ENCODE data around the gene VAX1. TPM values are rescaled to one million over a fixed set of nuclear protein-coding genes. Genes with fewer than 3 reads are reported as not detected.
"Not testable (repeated sequence)": the region's sequence is repeated elsewhere in the genome, so short reads cannot be mapped to it uniquely, and the experiment has no call there.

The VAX1 gene
- total RNA-seq, 2 experiments from 2014 or later: not detected

- Histone ChIP-seq H3K4me1 (ENCODE audit: insufficient read depth, low read length, poor library complexity, severe bottlenecking) (no peaks in the 10 kb centered on the region), H3K4me3 (ENCODE audit: low read depth, low read length, poor library complexity, severe bottlenecking) (no peak overlapping the region), H4K20me1 (ENCODE audit: insufficient read depth, low read length) (no peaks in the 10 kb centered on the region), H3K9me3 (ENCODE audit: low read length) (no peaks in the 10 kb centered on the region), H3K27ac (ENCODE audit: low read depth, low read length, poor library complexity, severe bottlenecking) (no peak overlapping the region), H3K9me2 (ENCODE audit: insufficient read depth, low read length) (no peaks in the 10 kb centered on the region), H3K36me3 (ENCODE audit: insufficient read depth, low read length) (no peaks in the 10 kb centered on the region), H3K4me2 (ENCODE audit: low read length) (no peak overlapping the region), H2AFZ (ENCODE audit: low read length) (no peak overlapping the region), H3K79me2 (ENCODE audit: insufficient read depth, low read depth, low read length) (no peaks in the 10 kb centered on the region)
- no TSS peak for BruUV-seq (replicated peaks)
- TF ChIP-seq EZH2phosphoT487 (IDR thresholded peaks at IDR 0.05; ENCODE audit: borderline replicate concordance, low read depth, low read length): no peak
- TF ChIP-seq CTCF (conservative IDR thresholded peaks at IDR 0.05; ENCODE audit: low read length): no peak
- CTCF ChIA-PET (ENCODE audit: unreplicated experiment): no interaction called here
- intact Hi-C loops (cut with micrococcal nuclease; ENCODE audit: unreplicated experiment): no loop called here
- no peak for DNase-seq (ENCODE audit: low spot score)
- POLR2A ChIA-PET: no interaction called here
These were observed 50.5 kb downstream of the VAX1 start for GRCh38 chr10:117087521-117087920.

- Histone ChIP-seq H3K27ac (ENCODE audit: low read depth, low read length, poor library complexity, severe bottlenecking) (no peak overlapping the region), H3K4me3 (ENCODE audit: low read depth, low read length, poor library complexity, severe bottlenecking) (no peak overlapping the region), H3K4me2 (ENCODE audit: low read length) (no peak overlapping the region), H4K20me1 (ENCODE audit: insufficient read depth, low read length) (no peaks in the 10 kb centered on the region), H3K9me2 (ENCODE audit: insufficient read depth, low read length) (no peaks in the 10 kb centered on the region), H3K4me1 (ENCODE audit: insufficient read depth, low read length, poor library complexity, severe bottlenecking) (no peaks in the 10 kb centered on the region), H3K9me3 (ENCODE audit: low read length) (no peaks in the 10 kb centered on the region), H3K79me2 (ENCODE audit: insufficient read depth, low read depth, low read length) (no peaks in the 10 kb centered on the region), H2AFZ (ENCODE audit: low read length) (no peak overlapping the region), H3K36me3 (ENCODE audit: insufficient read depth, low read length) (no peaks in the 10 kb centered on the region)
- POLR2A ChIA-PET: no interaction called here
- CTCF ChIA-PET (ENCODE audit: unreplicated experiment): no interaction called here
- BruUV-seq (replicated peaks): no TSS peak
- intact Hi-C loops (cut with micrococcal nuclease; ENCODE audit: unreplicated experiment): no loop called here
- TF ChIP-seq EZH2phosphoT487 (IDR thresholded peaks at IDR 0.05; ENCODE audit: borderline replicate concordance, low read depth, low read length) (no peak), CTCF (conservative IDR thresholded peaks at IDR 0.05; ENCODE audit: low read length) (no peak)
- no peak for DNase-seq (ENCODE audit: low spot score)
These were observed 51.5 kb downstream of the VAX1 start for GRCh38 chr10:117086546-117086945.

- H3K79me2 ChIP-seq (ENCODE audit: insufficient read depth, low read depth, low read length); DNase-seq (ENCODE audit: low spot score); H3K27ac ChIP-seq (ENCODE audit: low read depth, low read length, poor library complexity, severe bottlenecking); H3K4me1 ChIP-seq (ENCODE audit: insufficient read depth, low read length, poor library complexity, severe bottlenecking); BruUV-seq (replicated peaks); H3K4me2 ChIP-seq (ENCODE audit: low read length); H3K9me3 ChIP-seq (ENCODE audit: low read length); H3K4me3 ChIP-seq (ENCODE audit: low read depth, low read length, poor library complexity, severe bottlenecking); H3K36me3 ChIP-seq (ENCODE audit: insufficient read depth, low read length); H3K9me2 ChIP-seq (ENCODE audit: insufficient read depth, low read length); CTCF ChIA-PET (ENCODE audit: unreplicated experiment); H2AFZ ChIP-seq (ENCODE audit: low read length); intact Hi-C loops (cut with micrococcal nuclease; ENCODE audit: unreplicated experiment); H4K20me1 ChIP-seq (ENCODE audit: insufficient read depth, low read length): not testable (repeated sequence)
- POLR2A ChIA-PET: interaction anchor here (0.6 kb wide), 1 partner anchor 147 kb away, joined by 3 read pairs; no protein-coding TSS in a partner anchor
These were observed 53.4 kb downstream of the VAX1 start for GRCh38 chr10:117084421-117085246.

Small RNA genes within 50 kb of the gene (microRNA-seq; reads per million reads assigned to microRNA genes)
- not detected for gene MIR3663 (ENCODE audit: borderline replicate concordance)

Small RNA genes within 50 kb of the gene (small RNA-seq; reads per million reads assigned to genes)
- gene MIR3663: not detected

Other genes with a start within 250 kb of the VAX1 start
- gene SHTN1, start 133.1 kb downstream of the VAX1 start, total RNA-seq (2014; rRNA removed; shearing (Covaris generic)): not detected in 2 replicates
- gene SHTN1, start 133.1 kb downstream of the VAX1 start, total RNA-seq (2022): not detected in 2 replicates
- not detected in 2 replicates for gene KCNK18, start 59.2 kb upstream of the VAX1 start, total RNA-seq (2014; rRNA removed; shearing (Covaris generic))
- not detected in 2 replicates for gene KCNK18, start 59.2 kb upstream of the VAX1 start, total RNA-seq (2022)
- not detected in 2 replicates for gene SLC18A2, start 102.8 kb upstream of the VAX1 start, total RNA-seq (2014; rRNA removed; shearing (Covaris generic))
- not detected in 2 replicates for gene SLC18A2, start 102.8 kb upstream of the VAX1 start, total RNA-seq (2022)
- gene PDZD8, start 237.2 kb upstream of the VAX1 start, total RNA-seq (2014; rRNA removed; shearing (Covaris generic)): 8.6 and 10.5 TPM in 2 replicates
- gene PDZD8, start 237.2 kb upstream of the VAX1 start, total RNA-seq (2022): 26.4 and 28.6 TPM in 2 replicates